ENCODE measurements around the gene ZBED2.

DNA sequence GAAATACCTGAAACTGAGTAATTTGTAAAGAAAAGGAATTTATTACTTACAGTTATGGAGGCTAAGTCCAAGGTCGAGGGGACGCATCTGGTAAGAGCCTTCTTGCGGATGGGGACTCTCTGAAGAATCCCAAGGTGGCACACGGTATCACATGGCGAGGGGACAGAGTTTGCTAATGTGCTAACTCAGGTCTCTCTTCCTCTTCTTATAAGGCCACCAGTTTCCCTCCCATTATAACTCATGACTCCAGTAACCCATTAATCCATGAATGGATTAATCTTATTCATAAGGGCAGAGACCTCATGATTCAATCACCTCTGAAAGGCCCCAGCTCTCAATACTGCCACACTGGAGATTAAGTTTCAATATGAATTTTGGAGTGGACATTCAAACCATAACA, 15.7 kb downstream of the ZBED2 start:
- TF ChIP-seq, protein P1, sequence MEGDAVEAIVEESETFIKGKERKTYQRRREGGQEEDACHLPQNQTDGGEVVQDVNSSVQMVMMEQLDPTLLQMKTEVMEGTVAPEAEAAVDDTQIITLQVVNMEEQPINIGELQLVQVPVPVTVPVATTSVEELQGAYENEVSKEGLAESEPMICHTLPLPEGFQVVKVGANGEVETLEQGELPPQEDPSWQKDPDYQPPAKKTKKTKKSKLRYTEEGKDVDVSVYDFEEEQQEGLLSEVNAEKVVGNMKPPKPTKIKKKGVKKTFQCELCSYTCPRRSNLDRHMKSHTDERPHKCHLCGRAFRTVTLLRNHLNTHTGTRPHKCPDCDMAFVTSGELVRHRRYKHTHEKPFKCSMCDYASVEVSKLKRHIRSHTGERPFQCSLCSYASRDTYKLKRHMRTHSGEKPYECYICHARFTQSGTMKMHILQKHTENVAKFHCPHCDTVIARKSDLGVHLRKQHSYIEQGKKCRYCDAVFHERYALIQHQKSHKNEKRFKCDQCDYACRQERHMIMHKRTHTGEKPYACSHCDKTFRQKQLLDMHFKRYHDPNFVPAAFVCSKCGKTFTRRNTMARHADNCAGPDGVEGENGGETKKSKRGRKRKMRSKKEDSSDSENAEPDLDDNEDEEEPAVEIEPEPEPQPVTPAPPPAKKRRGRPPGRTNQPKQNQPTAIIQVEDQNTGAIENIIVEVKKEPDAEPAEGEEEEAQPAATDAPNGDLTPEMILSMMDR (IDR thresholded peaks at IDR 0.05), result no peak
- TF ChIP-seq POLR2A (IDR thresholded peaks at IDR 0.05) (no peak), POLR2AphosphoS5 (IDR thresholded peaks at IDR 0.05) (no peak), EP300 (IDR thresholded peaks at IDR 0.05) (no peak)
